ENCODE results near the gene PPP1R27.

PPP1R27 gene

GRCh38 chr17:81813371-81813684 is 21.5 kb downstream of the PPP1R27 start:
- no peak overlapping the region for H3K4me3 ChIP-seq (ENCODE audit: low read length)
- DNase-seq (ENCODE audit: low read depth), result no peak
- TF ChIP-seq, protein P1, sequence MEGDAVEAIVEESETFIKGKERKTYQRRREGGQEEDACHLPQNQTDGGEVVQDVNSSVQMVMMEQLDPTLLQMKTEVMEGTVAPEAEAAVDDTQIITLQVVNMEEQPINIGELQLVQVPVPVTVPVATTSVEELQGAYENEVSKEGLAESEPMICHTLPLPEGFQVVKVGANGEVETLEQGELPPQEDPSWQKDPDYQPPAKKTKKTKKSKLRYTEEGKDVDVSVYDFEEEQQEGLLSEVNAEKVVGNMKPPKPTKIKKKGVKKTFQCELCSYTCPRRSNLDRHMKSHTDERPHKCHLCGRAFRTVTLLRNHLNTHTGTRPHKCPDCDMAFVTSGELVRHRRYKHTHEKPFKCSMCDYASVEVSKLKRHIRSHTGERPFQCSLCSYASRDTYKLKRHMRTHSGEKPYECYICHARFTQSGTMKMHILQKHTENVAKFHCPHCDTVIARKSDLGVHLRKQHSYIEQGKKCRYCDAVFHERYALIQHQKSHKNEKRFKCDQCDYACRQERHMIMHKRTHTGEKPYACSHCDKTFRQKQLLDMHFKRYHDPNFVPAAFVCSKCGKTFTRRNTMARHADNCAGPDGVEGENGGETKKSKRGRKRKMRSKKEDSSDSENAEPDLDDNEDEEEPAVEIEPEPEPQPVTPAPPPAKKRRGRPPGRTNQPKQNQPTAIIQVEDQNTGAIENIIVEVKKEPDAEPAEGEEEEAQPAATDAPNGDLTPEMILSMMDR (IDR thresholded peaks at IDR 0.05; ENCODE audit: insufficient read depth, low read depth, low read length, missing control alignments), result no peak

GRCh38 chr17:81812571-81813370 is 22.1 kb downstream of the PPP1R27 start:
- TF ChIP-seq, protein P1 (IDR thresholded peaks at IDR 0.05; ENCODE audit: insufficient read depth, low read depth, low read length, missing control alignments), result no peak
- no peak overlapping the region for H3K4me3 ChIP-seq (ENCODE audit: low read length)
- no peak for DNase-seq (ENCODE audit: low read depth)

DNA sequence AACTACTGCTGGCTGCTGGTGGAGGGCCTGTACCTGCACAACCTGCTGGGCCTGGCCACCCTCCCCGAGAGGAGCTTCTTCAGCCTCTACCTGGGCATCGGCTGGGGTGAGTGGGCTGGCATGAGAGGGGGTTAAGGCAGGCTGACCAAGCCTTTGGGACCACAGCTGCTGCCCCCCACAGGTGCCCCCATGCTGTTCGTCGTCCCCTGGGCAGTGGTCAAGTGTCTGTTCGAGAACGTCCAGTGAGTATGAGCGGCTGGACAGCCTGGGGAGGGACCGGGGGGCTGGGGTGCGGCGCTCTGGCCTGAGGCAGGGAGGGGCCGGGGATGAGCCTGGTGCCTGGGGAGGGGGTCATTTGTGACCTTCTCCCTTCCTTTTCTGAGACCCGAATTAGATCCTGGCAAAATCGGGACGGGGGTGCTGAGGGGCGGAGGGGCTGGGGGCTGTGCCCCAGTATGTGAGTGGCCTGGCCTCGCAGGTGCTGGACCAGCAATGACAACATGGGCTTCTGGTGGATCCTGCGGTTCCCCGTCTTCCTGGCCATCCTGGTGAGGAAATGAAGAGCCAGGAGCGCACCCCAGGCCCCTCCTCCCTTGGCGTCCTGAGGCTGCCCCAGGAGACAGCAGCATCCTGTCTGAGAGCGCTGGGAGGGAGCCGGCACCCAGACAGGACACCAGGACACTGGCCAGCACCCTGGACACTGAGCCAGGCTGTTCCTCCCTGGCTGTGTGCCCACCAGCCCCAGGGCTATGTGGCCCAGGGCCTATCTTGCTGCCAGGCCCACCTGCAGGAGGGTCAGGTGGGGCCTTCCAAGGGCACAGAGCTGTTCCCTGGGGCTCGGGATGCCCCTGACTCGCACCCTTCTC is 22.9 kb downstream of the PPP1R27 start:
- no peak overlapping the region for H3K4me3 ChIP-seq (ENCODE audit: low read length)
- DNase-seq (ENCODE audit: low read depth), result no peak
- TF ChIP-seq, protein P1 (IDR thresholded peaks at IDR 0.05; ENCODE audit: insufficient read depth, low read depth, low read length, missing control alignments), result no peak

DNA sequence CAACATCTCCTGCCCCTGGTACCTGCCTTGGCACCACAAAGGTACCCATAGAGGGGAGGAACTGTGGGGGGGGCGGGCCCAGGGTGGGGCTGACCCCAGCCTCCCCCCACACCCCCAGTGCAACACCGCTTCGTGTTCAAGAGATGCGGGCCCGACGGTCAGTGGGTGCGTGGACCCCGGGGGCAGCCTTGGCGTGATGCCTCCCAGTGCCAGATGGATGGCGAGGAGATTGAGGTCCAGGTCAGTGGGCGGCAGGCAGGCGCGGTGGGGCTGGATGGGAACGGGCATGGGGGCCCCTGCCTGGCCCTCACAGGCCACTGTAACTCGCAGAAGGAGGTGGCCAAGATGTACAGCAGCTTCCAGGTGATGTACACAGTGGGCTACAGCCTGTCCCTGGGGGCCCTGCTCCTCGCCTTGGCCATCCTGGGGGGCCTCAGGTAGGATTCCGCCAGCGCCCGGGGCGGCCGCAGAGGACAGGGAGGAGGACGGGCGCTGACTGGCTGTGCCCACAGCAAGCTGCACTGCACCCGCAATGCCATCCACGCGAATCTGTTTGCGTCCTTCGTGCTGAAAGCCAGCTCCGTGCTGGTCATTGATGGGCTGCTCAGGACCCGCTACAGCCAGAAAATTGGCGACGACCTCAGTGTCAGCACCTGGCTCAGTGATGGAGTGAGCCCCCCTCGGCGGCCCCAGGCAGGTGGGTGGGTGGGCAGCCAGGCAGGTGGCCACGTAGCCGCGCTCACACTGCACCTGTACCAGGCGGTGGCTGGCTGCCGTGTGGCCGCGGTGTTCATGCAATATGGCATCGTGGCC is 23.8 kb downstream of the PPP1R27 start:
- H3K4me3 ChIP-seq (ENCODE audit: low read length), result no peak overlapping the region
- no peak for DNase-seq (ENCODE audit: low read depth)
- TF ChIP-seq, protein P1 (IDR thresholded peaks at IDR 0.05; ENCODE audit: insufficient read depth, low read depth, low read length, missing control alignments), result no peak

- TF ChIP-seq, protein P1 (IDR thresholded peaks at IDR 0.05; ENCODE audit: insufficient read depth, low read depth, low read length, missing control alignments), result no peak
- no peak overlapping the region for H3K4me3 ChIP-seq (ENCODE audit: low read length)
These were observed 24.4 kb downstream of the PPP1R27 start for GRCh38 chr17:81810476-81810875.

GRCh38 chr17:81809556-81809998 is 25.3 kb downstream of the PPP1R27 start:
- TF ChIP-seq, protein P1 (IDR thresholded peaks at IDR 0.05; ENCODE audit: insufficient read depth, low read depth, low read length, missing control alignments), result no peak
- no peak overlapping the region for H3K4me3 ChIP-seq (ENCODE audit: low read length)
- DNase-seq (ENCODE audit: low read depth), result no peak

More at GRCh38 chr17:81810476-81810875, 24.4 kb downstream of the PPP1R27 start:
- no peak for DNase-seq (ENCODE audit: low read depth)
